ENCODE data around the gene IRAK1.

The IRAK1 gene

DNA sequence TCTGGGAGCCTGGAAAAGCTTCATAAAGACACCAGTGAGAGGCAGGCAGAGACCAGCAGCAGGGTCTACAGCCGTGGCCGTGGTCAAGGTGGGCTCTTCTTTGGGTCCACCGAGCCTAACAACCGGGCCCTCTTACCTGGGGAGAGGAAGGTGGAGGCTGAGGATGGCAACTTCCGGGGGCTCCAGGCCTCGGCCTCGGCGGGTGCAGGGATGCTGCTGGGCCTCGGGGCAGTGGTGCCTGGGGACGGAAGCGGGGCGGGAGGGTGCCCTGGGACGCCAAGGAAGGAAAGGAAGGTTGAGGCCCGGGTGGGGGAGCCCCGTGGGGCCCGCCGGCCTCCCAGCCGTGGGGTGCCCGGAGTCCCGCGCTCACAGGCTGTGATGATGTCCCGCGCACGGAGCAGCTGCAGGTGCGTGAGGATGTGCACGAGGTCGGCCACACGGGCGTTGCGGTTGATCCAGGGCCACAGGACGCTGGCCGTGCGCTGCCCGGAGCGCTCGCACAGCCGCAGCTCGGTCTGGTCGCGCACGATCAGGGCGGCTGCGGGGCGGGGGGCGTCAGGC lies 561 bp downstream of the IRAK1 start:
- no peak for DNase-seq (ENCODE audit: low read depth)

DNA sequence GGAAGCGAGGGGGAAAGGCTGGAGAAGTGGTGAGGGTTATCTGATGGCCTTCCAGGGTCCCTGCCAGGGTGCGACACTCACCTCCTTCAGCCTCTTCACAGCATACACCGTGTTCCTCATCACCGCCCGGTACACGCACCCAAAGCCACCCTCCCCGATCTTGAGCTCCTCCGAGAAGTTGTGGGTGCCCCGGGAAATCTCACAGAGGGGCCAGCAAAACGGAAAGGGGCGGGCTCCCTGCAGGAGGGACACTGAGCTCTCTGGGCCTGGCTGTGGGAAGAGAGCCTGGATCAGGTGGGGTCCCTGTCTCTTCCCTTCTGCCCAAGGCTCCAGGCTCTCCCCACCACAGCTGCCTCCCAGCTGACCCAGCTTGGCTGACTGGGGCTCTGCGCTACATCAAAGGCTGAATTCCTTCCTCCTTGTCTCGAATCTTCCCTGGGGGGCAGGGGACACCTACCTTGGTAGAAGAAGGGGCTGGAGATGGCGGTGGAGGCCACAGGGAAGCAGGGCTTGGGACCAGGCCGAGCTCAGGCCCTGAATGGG lies 1.1 kb downstream of the IRAK1 start:
- DNase-seq (ENCODE audit: low read depth) = no peak

GRCh38 chrX:154017766-154018517 lies 1.8 kb downstream of the IRAK1 start:
- DNase-seq (ENCODE audit: low read depth) = no peak

- DNase-seq (ENCODE audit: low read depth) = no peak
Measured at GRCh38 chrX:154016366-154017076, 3.2 kb downstream of the IRAK1 start.

DNA sequence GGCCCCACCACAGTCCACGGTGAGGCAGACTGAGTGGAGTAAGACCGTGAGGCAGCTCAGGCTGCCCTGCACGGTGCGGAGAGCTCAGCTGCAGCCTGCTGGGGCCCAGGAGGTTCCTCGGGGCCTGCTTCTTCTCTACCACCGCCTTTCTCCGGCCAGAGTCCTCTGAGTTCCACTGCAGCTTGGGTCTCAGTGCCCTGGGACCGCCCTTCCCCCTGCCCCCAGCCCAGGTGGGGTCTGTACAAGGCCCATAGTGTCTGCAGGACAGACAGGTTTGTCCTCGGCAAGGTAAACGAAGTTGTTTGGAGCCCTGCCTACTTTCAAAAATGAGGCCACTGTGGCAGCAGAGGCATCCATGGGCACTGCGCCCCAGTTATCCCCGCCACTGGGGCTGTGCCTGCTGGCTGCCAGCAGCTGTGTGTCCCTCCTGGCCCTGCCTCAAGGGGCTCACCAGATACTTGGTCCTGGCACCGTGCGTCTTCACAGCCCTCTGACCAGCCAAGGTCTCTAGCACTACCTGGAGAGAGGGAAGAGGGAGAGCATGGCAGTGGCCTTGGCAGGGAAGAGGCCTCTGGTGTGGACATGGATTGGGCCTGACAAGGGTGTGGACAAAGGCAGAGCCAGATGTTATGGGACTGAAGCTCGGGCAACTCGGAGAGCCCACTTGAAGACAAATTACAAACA lies 4.0 kb downstream of the IRAK1 start:
- no peak for DNase-seq (ENCODE audit: low read depth)

DNA sequence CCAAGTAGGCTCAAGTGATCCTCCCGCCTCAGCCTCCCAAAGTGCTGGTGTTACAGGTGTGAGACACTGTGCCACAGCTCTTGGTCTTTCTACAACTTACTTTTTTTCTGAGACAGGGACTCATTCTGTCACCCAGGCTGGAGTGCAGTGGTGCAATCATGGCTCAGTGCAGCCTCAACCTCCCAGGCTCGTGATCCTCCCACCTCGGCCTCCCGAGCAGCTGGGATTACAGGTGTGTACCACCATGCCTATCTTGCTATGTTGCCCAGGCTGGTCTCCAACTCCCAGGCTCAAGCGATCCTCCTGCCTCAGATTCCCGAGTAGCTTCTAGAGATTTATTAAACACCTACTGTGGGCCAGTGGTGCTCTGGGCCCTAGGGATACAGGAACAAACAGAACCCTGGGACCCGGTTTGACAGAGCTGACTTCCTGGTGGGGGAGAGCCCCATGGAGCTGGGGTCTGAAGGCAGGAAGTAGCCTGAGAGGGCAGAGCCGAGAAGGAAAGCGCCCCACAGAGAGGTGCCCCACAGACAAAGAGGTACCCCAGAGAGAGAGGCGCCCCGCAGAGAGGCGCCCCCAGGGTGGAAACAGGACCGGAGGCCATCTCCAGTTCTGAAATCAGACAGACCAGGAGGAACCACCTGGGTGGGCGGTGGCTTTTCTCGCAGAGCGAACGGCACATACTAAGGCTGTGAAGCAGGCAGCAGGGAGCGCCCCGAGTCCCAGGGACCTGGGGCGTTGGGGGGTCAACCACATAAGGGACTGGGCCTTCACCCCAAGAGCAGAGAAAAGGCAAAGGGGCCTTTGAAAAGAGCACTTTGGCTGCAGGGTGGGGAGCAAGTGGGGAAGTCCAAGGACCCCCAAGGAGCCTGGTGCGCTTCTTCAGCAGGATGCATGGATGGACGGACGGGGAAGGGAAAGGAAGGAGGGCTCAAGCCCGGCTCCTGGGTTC lies 5.0 kb downstream of the IRAK1 start:
- DNase-seq (ENCODE audit: low read depth) = no peak

DNA sequence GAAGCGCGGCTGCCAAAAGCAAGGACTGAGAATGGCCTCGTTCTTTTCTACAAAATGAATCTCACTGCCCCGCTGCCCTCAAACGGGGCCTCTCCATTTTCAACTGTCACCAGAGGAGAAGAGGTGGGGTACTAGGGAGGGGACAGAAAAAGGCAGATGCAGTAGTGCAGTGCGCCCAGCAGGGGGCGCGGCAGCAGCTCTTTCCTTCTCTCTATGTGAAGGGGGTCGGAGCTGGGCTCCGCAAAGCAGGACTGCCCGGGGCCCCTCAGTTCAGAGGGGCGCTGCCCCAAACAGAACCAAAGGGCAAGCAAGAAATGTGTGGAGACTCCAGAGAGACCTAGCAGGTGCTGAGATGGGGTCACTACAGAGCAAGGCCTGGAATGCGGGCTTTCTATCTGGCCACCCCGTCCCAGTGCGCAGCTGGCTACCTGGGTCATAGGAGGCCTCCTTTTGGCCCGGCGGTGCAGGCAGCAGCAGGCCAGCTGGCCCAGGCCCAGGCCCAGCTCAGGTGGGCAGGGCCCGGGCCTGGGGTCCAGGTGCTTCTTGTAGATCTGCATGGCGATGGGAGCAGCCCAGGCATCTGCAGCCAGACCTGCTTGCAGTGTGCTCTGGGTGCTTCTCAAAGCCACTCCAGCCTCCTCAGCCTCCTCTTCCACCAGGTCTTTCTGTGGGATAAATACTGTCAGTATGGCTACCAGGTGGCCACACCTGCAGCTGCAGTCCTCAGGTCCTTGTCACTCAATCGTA lies 5.9 kb downstream of the IRAK1 start:
- DNase-seq (ENCODE audit: low read depth) = no peak

DNA sequence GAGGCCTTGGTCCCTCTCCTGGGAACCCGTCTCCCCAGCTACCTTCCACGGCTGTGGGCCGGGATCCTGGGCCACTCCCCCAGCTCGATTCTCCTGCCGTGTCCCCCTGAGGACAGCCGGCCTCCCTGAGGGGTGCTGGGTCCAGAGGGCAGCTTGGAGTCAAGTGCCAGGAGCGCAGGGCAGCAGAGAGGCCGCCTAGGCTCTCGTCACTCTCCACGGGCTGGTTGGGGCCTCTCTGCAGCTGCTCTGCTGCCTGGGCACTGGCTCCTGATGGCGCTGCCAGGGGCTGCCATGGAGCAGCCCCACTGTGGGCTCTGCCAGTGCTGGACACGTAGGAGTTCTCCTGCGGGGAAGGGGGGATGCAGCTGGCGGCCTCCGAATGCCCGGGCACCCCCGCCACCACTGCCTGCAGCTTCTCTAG lies 6.7 kb downstream of the IRAK1 start:
- no peak for DNase-seq (ENCODE audit: low read depth)

GRCh38 chrX:154012336-154012991 lies 7.2 kb downstream of the IRAK1 start:
- no peak for DNase-seq (ENCODE audit: low read depth)

GRCh38 chrX:154011376-154012335 lies 8.0 kb downstream of the IRAK1 start:
- DNase-seq (ENCODE audit: low read depth) = no peak

GRCh38 chrX:154010330-154011087 lies 9.2 kb downstream of the IRAK1 start:
- DNase-seq (ENCODE audit: low read depth) = no peak

GRCh38 chrX:154008521-154008920 lies 11.2 kb downstream of the IRAK1 start:
- DNase-seq (ENCODE audit: low read depth) = no peak

- DNase-seq (ENCODE audit: low read depth) = no peak
Measured at GRCh38 chrX:154006947-154007346, 12.8 kb downstream of the IRAK1 start.

DNA sequence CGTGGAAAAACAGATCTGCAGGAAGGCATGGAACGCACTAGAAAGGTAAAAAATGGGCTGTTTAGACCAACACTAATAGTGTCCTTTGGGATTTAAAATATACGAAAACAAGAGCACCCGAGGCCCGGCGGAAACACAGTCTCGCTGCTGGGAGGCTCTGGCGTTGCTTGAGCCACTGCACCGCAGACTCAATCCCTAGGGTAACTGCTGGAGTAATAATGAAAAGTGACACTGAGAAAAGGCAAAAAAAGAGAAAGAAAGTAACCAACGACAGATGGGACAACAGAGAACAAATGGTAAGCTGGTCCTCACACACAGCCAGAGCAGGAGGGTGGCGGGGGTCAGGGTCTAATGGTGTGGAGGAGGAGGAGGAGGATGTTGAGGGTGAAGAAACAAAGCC lies 15.4 kb downstream of the IRAK1 start:
- DNase-seq (ENCODE audit: low read depth) = no peak

DNA sequence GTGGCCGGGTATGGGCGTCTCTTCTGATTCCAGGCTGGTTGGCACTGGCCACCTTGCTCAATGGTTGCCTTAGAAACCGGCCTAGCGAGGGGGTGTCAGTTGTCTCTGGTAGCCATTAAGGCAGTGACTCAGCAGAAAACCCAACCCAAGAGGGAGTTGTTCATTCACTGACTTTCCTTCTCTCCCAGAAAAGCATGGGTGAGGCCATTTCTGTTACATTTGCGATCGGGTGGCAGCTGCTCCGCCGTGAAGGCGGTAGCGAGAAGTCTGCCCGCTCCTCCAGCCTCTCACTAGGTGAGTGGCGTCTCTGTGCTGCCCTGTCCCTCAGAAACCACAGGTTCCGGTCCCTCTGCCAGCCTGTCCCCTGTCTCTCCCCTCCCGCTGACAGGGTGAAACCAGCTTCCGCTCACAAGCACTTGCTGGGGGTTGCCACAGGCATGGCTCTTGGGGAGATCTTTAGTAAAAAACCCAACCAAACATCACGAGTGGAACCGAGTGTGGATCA lies 17.4 kb downstream of the IRAK1 start:
- no peak for DNase-seq (ENCODE audit: low read depth)

DNA sequence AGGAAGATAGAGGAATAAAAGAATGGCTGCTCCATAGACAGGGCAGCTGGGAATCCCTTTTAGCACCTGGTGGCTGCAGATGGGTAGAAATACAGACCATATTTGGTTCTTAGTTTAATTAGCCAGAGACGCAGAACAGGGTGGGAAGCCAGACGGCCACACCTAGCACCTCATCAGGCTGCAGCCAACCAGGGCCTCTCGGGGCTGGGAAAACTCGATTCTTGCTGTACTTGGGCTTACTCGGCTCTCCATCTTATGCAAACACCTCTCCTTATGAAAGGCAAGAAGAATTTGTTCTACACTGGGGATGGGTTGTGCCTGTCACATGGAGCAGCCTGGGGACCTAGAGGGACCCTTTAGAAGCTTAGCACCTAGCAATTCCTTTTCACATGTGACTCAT lies 19.7 kb downstream of the IRAK1 start:
- no peak for DNase-seq (ENCODE audit: low read depth)

DNA sequence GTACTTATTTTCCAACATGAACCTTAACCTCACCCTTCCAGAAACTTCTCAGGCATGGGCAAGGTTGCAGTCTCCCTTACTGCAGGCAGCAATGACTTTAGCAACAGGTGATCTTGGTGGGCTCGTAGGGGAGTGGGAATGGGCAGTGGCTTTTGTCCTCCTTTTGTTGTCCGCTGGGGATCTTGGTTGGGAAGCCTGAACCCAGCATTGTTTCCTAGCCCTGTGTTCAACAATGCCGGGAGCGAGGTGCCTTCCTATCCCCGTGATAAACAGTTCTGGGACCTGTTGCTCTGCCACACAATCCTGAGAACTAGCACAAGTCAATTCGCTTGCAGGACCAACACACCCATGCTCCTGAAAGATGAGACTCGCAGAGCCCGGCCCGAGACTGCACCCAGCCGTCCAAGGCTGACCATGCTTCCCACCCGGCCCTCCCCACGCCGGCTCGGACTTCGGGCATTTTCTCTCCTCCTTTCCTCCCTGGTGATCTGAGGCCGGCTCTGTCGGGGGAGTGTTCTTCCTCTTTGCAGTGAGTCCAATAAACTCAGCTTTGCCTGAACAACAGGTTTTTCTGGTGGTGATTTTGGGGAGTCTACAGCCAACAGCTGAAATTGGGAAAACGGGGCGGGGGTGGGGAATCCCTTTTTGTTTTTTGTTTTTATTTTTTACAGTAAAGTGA lies 20.2 kb downstream of the IRAK1 start:
- DNase-seq (ENCODE audit: low read depth) = no peak
